Stimulated activated CD8-positive, alpha-beta memory T cell treated with anti-CD3 and anti-CD28 coated beads, Interleukin-15, amount 100 ng/mL, for 4 hours (primary cell): ENCODE results near the gene ARMC3.

ENCODE experiments used
- DNase-seq, 2 donors: peaks; one replicate each; pipeline ENCODE4 v3.0.0-alpha.2; 2020; ENCODE audit warnings: low read depth in 2 of 2

The ARMC3 gene

DNA sequence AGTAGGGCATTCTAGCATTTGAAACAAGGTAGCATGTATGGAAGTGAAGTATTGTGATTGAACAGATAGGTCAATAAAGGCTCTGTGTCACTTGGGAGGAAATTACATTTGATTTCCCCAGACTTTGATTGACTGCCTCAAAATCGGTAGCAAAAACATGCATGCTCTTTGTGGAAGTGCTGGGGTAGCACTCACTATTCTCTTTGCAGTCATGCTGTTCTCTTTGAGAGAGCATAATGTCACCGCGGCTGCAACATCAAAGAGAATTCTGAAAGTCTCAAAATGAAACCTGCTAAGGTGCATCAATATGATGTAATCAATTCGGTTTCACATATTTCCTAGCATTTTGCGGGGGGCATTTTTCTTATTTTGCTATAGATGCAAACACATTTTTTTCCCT lies 64.2 kb downstream of the ARMC3 start:
- no peak for DNase-seq

DNA sequence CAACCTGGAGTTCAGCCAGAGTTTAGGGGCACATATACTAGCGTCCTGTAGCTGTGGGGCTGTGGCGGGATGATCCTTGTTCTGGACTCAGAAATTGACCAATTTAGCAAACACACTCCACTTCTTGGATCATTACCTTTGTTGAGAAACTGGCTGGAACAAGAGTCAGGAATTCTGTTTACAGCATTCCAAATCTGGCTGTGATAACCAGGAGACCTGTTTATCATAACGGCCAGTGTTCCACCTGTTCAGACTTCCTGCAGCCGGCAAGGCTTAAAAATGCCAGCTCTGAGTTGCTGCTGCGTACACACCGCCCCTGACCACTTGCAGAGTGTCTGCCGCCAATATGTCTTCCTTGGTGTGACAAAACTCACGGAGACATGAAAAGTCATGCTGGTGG lies 64.8 kb downstream of the ARMC3 start:
- no peak for DNase-seq

DNA sequence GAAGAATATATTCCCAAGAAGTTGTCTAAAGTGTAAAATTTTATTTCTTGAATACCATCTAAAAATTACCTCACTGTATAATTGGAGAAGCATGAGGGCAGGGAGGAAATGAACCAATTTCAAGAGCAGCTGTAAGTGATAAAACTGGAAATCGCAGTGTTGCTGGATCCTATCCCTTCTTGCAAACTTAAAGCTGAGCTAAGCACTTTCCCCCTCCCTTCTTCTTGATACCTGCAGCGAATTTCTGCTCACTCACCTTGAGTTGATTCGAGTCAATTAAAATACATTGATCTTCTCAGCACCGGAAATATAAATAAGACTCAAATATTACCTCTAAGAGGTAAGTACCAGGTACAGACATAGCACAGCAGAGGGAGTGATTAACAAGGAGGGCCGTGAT lies 65.5 kb downstream of the ARMC3 start:
- DNase-seq: no peak

DNA sequence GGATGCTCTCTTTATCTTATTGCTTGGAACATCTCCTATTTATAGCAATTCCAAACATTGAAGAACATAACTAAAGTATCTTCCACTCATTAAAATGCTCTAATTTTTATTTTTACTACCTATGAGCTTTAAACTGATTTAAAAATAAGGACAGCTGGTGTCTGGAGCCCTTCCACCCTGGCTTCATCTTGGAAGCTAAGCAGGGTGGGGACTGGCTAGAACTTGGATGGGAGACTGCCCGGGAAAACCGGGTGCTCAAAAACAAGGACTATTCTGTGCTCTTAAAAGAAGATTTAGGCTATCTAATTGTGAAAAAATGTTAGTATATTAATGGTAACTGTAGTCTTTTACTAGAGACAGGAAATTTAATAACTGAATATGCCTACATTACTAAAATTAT lies 69.2 kb downstream of the ARMC3 start:
- DNase-seq: no peak

DNA sequence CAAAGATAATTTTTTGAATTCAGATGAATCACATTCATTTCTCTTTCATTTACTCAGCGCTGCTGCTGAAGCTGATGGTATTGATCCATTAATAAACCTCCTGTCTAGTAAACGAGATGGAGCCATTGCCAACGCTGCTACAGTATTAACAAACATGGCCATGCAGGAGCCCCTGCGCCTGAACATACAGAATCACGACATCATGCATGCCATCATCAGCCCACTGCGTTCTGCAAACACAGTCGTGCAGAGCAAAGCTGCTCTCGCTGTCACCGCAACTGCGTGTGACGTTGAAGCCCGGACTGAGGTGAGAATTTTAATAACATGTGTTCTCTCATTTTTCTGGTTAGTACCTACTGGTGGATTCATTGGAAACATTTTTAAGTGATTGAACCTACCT lies 70.2 kb downstream of the ARMC3 start:
- no peak for DNase-seq

DNA sequence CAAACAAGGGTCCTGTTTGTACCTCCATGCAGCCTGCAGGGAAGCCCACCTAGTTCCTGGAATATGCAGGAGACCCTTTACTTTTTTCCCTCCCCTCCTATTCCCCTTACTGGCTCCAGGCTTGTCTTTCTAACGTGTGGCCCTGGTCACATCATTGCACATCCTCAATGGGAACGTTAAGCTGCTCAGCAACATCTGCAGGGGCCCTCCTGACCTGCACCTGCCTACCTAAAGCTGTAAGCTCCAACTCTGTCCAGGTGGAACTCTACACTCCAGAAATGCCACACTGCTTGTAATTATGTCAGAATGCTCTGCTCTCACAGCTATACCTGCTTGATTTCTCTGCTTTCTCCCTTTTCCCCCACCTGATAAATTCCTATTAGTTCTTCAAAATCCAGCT lies 72.1 kb downstream of the ARMC3 start:
- DNase-seq: no peak

DNA sequence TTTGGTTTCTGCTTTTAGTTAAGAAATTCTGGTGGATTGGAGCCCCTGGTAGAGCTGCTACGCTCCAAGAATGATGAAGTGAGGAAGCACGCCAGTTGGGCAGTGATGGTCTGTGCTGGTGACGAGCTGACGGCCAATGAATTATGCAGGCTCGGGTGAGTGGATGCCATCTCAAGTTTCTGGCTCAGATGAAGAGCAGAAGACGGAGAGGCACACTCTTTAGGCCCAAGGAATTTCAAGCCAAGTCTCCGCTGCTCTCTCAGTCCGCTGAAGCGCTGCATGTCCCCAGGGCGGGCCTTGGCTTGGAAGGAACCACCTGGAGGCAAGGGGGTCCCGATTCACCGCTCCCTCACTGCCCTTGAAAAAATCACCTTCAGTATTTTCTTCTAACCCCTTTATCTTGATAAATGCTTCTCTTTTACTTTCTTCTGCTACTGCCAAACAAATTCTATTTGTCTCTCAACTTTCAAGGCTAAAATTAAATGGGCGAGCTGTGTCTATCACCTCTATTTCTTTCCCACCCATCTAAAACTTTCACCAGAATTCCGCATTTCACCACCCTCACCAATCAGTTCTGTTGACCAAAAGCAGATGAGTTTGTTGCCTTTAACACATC lies 74.2 kb downstream of the ARMC3 start:
- no peak for DNase-seq

DNA sequence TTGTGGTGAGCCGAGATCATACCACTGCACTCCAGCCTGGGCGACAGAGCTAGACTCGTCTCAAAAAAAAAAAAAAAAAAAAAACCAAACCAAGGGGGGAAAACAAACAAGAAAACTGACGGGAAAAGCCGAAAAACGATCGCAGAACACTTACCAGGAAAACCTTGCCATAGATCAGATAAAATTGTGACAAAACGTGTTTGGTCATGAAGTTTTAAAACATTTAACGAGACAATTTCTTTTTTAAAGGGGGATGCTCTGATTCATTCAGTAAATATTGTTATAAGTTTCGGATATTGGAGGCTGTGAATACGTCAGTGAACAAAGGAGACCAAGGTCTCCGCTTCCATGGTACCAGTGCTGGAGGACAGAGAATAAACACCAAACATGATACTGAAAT lies 77.3 kb downstream of the ARMC3 start:
- no peak for DNase-seq

DNA sequence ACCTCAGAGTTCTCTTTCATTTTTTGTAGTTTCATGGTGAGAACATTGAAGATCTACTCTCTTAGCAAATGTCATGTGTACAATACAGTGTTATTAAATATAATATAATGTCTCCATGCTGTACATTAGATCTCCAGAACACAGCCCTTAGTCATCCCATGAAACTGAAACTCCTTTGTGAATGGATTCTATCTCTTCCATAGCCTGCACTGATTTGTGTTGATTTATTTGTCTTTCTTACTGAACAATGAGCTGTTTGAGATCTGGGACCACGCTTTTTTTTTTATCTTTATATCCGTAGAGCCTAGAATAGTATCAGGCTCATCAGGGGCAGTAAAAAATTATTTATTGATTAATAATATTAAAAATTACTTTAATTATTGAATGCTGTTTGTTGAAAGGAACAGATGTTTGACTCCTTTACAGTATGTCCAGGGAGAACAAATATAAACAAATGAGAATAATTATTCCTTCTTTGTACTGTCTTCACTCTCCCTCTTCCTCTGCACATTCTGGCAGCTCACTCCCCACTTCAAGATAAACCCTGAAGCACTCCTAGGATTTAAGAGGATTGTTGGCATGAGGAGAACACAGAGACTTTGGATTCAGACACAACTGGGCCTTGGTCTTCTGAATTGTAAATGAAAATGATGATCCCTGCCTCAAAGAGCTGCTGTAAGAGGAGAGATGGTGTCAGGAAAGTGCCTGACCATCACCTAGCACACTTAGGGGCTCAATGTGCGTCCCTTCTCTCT lies 85.9 kb downstream of the ARMC3 start:
- no peak for DNase-seq

DNA sequence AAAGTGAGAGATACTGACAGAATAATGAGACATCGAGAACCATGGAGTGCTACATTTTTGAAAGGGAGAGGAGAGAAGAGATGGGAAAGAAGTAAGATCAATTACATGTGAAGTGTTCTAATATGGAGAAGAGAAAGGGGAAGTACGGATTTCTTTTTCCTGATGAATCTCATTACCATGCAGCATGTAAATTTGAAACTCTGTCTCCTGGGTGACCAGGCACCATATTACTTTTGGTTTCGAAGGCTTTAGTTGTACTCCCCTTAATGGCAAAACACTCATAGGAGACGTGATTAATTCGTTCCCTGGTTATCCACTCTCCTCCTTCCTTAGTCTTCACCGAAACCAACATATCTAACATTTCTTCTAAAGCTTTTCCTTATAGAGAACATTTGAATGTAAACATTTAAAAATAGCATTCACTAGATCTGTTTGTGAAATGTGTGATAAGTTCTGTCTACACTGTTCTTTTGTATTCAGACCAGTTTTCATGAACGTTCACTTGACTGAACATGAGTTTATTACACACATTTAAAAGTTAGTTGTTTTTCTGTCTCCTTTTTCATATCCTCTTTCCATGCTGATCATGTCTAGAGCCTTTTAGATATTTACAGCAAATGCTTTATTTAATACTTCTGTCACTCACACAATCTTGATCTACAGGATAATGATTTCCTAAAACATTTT lies 87.3 kb downstream of the ARMC3 start:
- no peak for DNase-seq

DNA sequence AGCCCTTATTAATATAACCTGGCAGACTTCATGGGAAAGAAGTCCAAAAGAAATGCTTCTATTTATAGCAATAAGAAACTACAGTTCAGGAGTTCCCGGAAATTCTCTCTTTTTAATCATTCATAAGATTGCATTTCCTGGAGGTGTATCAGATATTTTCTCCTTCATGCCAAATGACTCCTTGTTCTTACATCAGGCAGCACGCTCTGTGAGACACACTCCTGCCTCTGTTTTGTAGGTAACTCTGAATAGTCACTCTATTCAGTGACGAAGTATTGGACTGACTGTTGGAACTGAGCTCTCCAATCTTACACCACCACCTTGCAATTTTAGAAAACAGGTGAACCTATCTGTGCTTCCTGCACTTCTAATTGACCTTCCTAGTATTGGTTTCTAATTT lies 88.8 kb downstream of the ARMC3 start:
- DNase-seq: no peak

DNA sequence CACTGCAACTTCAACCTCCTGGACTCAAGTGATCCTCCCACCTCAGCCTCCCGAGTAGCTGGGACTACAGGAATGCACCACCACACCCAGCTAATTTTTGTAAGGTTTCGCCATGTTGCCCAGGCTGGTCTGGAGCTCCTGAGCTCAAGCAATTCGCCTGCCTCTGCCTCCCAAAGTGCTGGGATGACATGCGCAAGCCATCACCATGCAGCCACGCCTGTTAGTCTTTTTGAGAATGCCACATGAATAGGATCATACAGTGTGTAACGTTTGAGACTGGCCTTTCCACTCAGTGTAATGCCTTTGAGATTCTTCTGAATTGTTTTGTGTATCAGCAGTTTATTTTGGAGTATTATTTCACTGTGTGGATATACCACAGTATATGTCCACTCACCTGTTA lies 91.8 kb downstream of the ARMC3 start:
- DNase-seq: no peak

DNA sequence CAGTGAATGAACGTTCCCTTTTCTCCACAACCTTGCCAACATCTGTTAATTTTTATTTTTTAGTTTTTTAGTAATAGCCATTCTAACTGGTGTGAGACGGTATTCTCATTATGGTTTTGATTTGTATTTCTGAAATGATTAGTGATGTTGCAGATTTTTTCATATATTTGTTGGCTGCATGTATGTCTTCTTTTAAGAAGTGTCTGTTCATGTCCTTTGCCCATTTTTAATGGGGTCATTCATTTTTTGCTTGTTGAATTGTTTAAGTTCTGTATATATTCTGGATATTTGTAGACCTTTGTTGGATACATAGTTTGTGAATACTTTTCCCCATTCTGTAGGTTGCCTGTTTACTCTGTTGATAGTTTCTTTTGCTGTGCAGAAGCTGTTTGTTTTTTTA lies 93.6 kb downstream of the ARMC3 start:
- no peak for DNase-seq

DNA sequence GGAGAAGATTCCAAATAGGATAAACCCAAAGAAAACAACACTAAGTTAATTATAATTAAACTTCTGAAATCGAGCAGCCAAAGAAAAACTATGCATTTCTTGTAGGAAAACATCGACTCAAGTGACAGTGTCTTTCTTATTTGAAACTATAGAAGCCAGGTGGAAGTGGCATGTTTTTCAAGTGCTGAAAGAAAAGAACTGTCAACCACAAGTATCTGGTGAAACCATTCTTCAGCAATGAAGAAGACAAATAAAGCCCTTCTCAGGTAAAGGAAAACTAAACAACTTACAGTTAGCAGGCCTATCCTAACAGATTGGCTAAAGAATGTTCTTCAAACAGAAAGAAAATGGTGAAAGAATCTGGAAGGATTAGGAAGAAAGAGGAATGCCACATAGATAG lies 96.1 kb downstream of the ARMC3 start:
- DNase-seq: no peak

DNA sequence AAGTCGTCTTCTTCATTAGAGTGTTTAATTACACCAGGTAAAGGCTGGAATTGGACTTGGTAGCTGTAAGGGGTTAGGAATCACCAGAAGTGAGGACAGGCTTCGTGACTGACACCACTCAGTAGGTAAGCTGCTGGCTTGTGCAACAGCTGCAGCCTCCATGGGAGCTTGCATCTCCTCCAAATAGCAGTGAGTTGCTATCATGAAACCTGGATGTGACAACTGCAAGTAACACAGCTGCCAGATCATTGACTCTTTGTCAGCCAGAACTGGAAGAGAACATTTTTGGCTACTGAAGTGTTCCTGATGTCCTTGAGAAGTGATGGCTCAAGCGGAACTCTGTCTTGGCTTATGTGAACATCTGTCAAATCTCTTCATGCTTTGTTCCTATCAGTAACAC lies 103.5 kb downstream of the ARMC3 start:
- no peak for DNase-seq

DNA sequence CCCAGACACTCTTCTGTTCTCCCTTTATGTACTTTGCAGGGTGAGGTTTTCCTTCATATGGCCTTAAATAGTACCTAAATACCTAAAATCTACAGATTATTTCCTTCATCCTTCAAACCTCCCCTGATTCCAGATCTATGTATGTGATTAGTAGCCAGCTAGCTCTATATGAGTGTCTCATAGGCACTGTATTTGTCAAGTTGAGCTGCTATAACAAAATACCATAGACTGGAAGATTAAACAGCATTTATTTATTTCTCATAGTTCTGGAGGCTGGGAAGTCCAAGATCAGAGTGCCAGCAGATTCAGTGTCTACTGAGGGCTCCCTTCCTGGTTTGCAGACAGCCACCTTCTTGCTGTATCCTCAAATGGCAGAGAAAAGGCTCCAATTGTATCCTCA lies 106.9 kb downstream of the ARMC3 start:
- DNase-seq: no peak

DNA sequence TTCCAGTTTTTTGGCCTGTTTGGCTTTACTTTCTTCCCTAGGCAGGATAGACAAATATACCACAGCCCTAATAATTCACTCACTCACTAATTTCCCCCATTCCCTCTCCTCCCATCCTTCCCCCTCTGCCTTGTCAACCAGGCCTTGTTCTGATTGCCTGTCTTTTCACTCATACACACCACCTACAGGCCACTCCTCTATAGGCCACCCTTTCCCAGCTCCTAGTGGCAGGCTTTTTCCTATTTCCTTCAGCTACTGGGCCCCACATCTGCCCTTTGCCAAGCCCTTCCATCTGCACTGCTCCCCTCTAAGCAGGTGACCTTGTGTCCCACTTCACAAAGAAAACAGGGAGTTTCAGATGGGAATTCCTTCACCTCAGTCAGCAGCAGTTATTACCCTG lies 107.7 kb downstream of the ARMC3 start:
- DNase-seq: no peak

DNA sequence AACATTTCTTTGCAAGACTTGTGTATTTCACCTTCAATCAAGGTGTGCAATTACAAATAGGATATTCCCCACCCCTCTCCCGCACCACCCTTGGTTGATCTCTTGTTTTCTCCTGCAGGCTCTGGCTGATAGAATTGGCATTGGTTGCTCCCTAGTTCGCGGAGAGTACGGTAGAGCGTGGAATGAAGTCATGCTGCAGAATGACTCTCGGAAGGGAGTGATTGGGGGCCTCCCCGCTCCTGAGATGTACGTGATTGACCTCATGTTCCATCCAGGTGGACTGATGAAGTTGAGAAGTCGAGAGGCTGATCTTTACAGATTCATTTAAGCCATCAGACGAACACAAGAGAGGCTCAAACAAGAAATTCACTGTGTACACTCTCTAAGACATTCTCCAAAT lies 109.3 kb downstream of the ARMC3 start:
- no peak for DNase-seq

DNA sequence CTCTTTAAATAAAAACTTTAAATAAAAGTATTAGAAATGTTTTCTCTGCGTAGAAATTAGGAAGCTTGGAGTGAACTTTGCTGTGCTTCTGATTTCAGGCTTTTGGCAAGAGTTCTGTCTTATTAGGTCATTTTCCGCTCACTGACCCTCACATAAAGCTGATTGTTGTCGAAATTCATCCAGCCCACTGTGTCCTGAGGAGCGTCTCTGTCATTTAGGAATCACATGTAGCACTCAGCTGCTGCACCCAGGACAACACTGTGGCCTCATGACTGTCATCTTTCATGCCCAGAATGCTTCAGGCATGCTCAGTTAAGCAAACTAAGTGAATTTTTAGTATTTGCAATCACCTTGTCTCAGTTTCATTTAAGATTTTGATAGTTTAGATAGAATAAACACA lies 109.7 kb downstream of the ARMC3 start:
- DNase-seq: no peak

DNA sequence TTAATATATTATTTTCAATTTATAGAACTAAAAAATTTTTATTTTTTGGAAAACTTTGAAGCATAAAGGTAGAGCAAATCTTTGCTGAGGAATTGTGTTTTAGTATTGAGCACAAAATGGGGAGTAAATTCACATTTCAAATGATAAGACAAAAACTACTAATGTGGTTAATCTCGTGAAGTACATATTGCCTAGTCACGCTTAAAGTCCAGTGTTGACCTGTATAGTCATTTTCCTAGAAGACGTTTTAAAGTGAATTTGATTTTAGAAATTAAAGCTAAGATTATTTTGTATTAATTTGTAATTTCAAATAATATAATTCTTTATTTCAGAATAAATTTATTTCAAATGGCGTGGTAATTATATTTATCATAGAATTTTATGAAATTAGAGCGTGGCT lies 110.3 kb downstream of the ARMC3 start:
- DNase-seq: no peak

DNA sequence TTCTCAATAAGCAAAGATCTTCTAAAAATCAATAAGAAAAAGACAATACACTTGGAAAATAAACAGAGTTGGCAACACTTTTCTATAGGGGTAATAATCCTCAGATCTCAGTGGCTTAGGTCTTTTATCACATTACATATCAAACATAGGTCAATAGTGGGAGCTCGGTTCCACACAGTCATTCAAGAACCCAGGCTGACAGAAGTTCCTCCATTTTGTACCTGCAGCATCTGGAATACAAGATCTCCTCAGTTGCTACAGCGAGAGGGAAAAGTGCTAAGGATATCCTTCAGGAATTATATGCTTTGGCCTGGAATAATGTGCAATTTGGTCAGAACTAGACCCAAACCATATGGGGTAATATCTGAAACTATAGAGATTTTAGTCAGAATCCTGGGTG lies 112.1 kb downstream of the ARMC3 start:
- DNase-seq: no peak

DNA sequence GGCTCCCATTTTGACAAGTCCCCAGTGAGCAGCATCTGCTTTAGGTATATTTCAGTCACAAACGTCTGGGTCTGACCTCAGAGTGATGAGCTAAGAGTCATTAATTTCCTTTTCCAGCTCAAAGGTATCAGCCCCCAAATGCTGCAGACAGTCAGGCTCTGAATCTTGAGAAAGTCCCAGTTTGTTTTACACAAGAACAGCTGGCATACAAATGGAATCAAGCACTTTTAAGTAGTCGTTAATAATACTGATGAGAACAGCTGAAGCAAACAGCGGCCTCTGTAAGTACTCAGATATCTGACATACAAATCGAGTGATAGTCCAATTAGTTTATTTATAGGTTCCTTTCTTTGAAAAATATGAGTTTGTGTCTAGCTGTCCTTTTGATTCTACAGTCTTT lies 118.2 kb downstream of the ARMC3 start:
- no peak for DNase-seq
